Stimulated activated naive CD8-positive, alpha-beta T cell treated with anti-CD3 and anti-CD28 coated beads, Interleukin-15, Interleukin-2, amounts not matched to agents 100 ng/mL and 50 ng/mL, for 24 hours (primary cell): ENCODE measurements around the gene SNN.

Experiments used
- H3K27ac Mint-ChIP-seq: one replicate; pipeline ENCODE4 v1.8.0; 2021; ENCODE audit warnings: mild to moderate bottlenecking, mixed read lengths
- H3K27me3 Mint-ChIP-seq: one replicate; pipeline ENCODE4 v1.8.0; 2021; ENCODE audit warnings: mixed read lengths
- H3K36me3 Mint-ChIP-seq: one replicate; pipeline ENCODE4 v1.8.0; 2021; ENCODE audit warnings: low read depth, mixed read lengths
- H3K4me1 Mint-ChIP-seq: one replicate; pipeline ENCODE4 v1.8.0; 2021; ENCODE audit warnings: low read depth, mixed read lengths
- H3K4me3 Mint-ChIP-seq: one replicate; pipeline ENCODE4 v1.8.0; 2021; ENCODE audit warnings: mild to moderate bottlenecking, mixed read lengths
- H3K9me3 Mint-ChIP-seq: one replicate; pipeline ENCODE4 v1.8.0; 2021; ENCODE audit warnings: mixed read lengths

SNN gene

GRCh38 chr16:11669380-11670146 lies 1.3 kb downstream of the SNN start:
- Mint-ChIP-seq H3K4me1 (peaks cover 74% of the 10 kb centered on the region), H3K36me3 (no peaks in the 10 kb centered on the region), H3K4me3 (peak overlapping the region; percentile 84), H3K27me3 (no peaks in the 10 kb centered on the region), H3K27ac (peak overlapping the region; percentile 76), H3K9me3 (no peaks in the 10 kb centered on the region)

- peak overlapping the region; percentile 84 for H3K4me3 Mint-ChIP-seq
- no peaks in the 10 kb centered on the region for H3K27me3 Mint-ChIP-seq
- peaks cover under 1% of the 10 kb centered on the region for H3K36me3 Mint-ChIP-seq
- peaks cover 73% of the 10 kb centered on the region for H3K4me1 Mint-ChIP-seq
- no peaks in the 10 kb centered on the region for H3K9me3 Mint-ChIP-seq
- H3K27ac Mint-ChIP-seq = peak overlapping the region; percentile 69
These were observed 2.2 kb downstream of the SNN start for GRCh38 chr16:11670171-11671131.

- Mint-ChIP-seq H3K9me3 (no peaks in the 10 kb centered on the region), H3K27me3 (no peaks in the 10 kb centered on the region), H3K27ac (no peak overlapping the region), H3K4me3 (no peak overlapping the region), H3K36me3 (peaks cover 6% of the 10 kb centered on the region), H3K4me1 (peaks cover 71% of the 10 kb centered on the region)
These were observed 3.0 kb downstream of the SNN start for GRCh38 chr16:11671271-11671670.

GRCh38 chr16:11671676-11672075 lies 3.4 kb downstream of the SNN start:
- Mint-ChIP-seq H3K4me3 (peak overlapping the region; percentile 50), H3K4me1 (peaks cover 69% of the 10 kb centered on the region), H3K9me3 (no peaks in the 10 kb centered on the region), H3K36me3 (peaks cover 9% of the 10 kb centered on the region), H3K27me3 (no peaks in the 10 kb centered on the region), H3K27ac (no peak overlapping the region)

- peaks cover 68% of the 10 kb centered on the region for H3K4me1 Mint-ChIP-seq
- H3K9me3 Mint-ChIP-seq = no peaks in the 10 kb centered on the region
- H3K4me3 Mint-ChIP-seq = peak overlapping the region; percentile 50
- H3K27ac Mint-ChIP-seq = peak overlapping the region; percentile 65
- no peaks in the 10 kb centered on the region for H3K27me3 Mint-ChIP-seq
- H3K36me3 Mint-ChIP-seq = peaks cover 15% of the 10 kb centered on the region
These were observed 4.2 kb downstream of the SNN start for GRCh38 chr16:11672206-11673090.

GRCh38 chr16:11673091-11674000 lies 5.1 kb downstream of the SNN start:
- Mint-ChIP-seq H3K36me3 (peaks cover 23% of the 10 kb centered on the region), H3K4me3 (no peak overlapping the region), H3K4me1 (peaks cover 70% of the 10 kb centered on the region), H3K27ac (peak overlapping the region; percentile 65), H3K9me3 (no peaks in the 10 kb centered on the region), H3K27me3 (no peaks in the 10 kb centered on the region)

- peaks cover 32% of the 10 kb centered on the region for H3K36me3 Mint-ChIP-seq
- H3K4me3 Mint-ChIP-seq = no peak overlapping the region
- peaks cover 74% of the 10 kb centered on the region for H3K4me1 Mint-ChIP-seq
- no peaks in the 10 kb centered on the region for H3K27me3 Mint-ChIP-seq
- H3K9me3 Mint-ChIP-seq = no peaks in the 10 kb centered on the region
- H3K27ac Mint-ChIP-seq = no peak overlapping the region
These were observed 6.0 kb downstream of the SNN start for GRCh38 chr16:11674001-11674817.

GRCh38 chr16:11674818-11675560 lies 6.7 kb downstream of the SNN start:
- H3K4me3 Mint-ChIP-seq = no peak overlapping the region
- H3K27me3 Mint-ChIP-seq = no peaks in the 10 kb centered on the region
- H3K4me1 Mint-ChIP-seq = peaks cover 72% of the 10 kb centered on the region
- H3K36me3 Mint-ChIP-seq = peaks cover 36% of the 10 kb centered on the region
- no peak overlapping the region for H3K27ac Mint-ChIP-seq
- H3K9me3 Mint-ChIP-seq = no peaks in the 10 kb centered on the region

- no peaks in the 10 kb centered on the region for H3K9me3 Mint-ChIP-seq
- peaks cover 36% of the 10 kb centered on the region for H3K36me3 Mint-ChIP-seq
- peaks cover 71% of the 10 kb centered on the region for H3K4me1 Mint-ChIP-seq
- no peak overlapping the region for H3K4me3 Mint-ChIP-seq
- no peak overlapping the region for H3K27ac Mint-ChIP-seq
- no peaks in the 10 kb centered on the region for H3K27me3 Mint-ChIP-seq
These were observed 7.6 kb downstream of the SNN start for GRCh38 chr16:11675561-11676511.

- peak overlapping the region; percentile 5 for H3K27ac Mint-ChIP-seq
- no peak overlapping the region for H3K4me3 Mint-ChIP-seq
- H3K36me3 Mint-ChIP-seq = peaks cover 39% of the 10 kb centered on the region
These were observed 8.5 kb downstream of the SNN start for GRCh38 chr16:11676799-11677198.

GRCh38 chr16:11677451-11677951 lies 9.2 kb downstream of the SNN start:
- peak overlapping the region; percentile 5 for H3K27ac Mint-ChIP-seq
- no peak overlapping the region for H3K4me3 Mint-ChIP-seq
- no peaks in the 10 kb centered on the region for H3K27me3 Mint-ChIP-seq
- peaks cover 71% of the 10 kb centered on the region for H3K4me1 Mint-ChIP-seq
- H3K36me3 Mint-ChIP-seq = peaks cover 41% of the 10 kb centered on the region
- H3K9me3 Mint-ChIP-seq = no peaks in the 10 kb centered on the region

More at GRCh38 chr16:11676799-11677198, 8.5 kb downstream of the SNN start:
- H3K27me3 Mint-ChIP-seq = no peaks in the 10 kb centered on the region
- peaks cover 71% of the 10 kb centered on the region for H3K4me1 Mint-ChIP-seq
- H3K9me3 Mint-ChIP-seq = no peaks in the 10 kb centered on the region
